OCI-LY7 (cell line): ENCODE results near the gene TP73. TPM values are rescaled to one million over a fixed set of nuclear protein-coding genes. Genes with fewer than 3 reads are reported as not detected.
A peak's percentile ranks its signal among the peaks of the same experiment; 100 is the strongest.
"Not testable (repeated sequence)": the region's sequence is repeated elsewhere in the genome, so short reads cannot be mapped to it uniquely, and the experiment has no call there.

Source experiments
- BruUV-seq: library from RNA; stranded (reverse); fragments of 400-500 nt; replicated peaks from 2 replicates; lab custom pipeline; 2021; lab: Mats Ljungman, UMichigan
- CTCF ChIA-PET: fragments of 300-600 bp; sonication (Branson Sonifier 250); formaldehyde crosslinking; loops from one replicate; lab custom pipeline; 2022; ENCODE audit warnings: antibody characterized with exemption; ENCODE audit not compliant: unreplicated experiment; lab: Charles Lee
- POLR2A ChIA-PET: fragments of 300-600 bp; sonication (Branson Sonifier 250); formaldehyde crosslinking; loops from one replicate; lab custom pipeline; 2022; ENCODE audit warnings: antibody characterized with exemption; lab: Charles Lee
- DNase-seq: peaks from one replicate; pipeline ENCODE4 v3.0.0-alpha.2; 2015; ENCODE audit warnings: low spot score
- H2AFZ ChIP-seq: fragments of 200-600 bp; sonication (generic), shearing (Covaris generic); 2 replicates; pipeline ENCODE4 v1.6.1; 2014; ENCODE audit warnings: mild to moderate bottlenecking, antibody characterized with exemption, low read length, moderate library complexity
- H3K27ac ChIP-seq: fragments of 200-600 bp; sonication (generic); 2 replicates; pipeline ENCODE4 v1.5.1; 2014; ENCODE audit warnings: mixed run types, low read depth, mild to moderate bottlenecking, moderate library complexity, low read length, inconsistent platforms; ENCODE audit not compliant: poor library complexity, severe bottlenecking
- H3K36me3 ChIP-seq: fragments of 200-600 bp; sonication (generic); 2 replicates; pipeline ENCODE4 v1.6.1; 2014; ENCODE audit warnings: mild to moderate bottlenecking, antibody characterized with exemption, low read length, moderate library complexity, mixed read lengths; ENCODE audit not compliant: insufficient read depth
- H3K4me1 ChIP-seq: fragments of 200-600 bp; sonication (generic); 2 replicates; pipeline ENCODE4 v1.5.1; 2014; ENCODE audit warnings: mild to moderate bottlenecking, low read length; ENCODE audit not compliant: insufficient read depth, poor library complexity, severe bottlenecking
- H3K4me2 ChIP-seq: fragments of 200-600 bp; sonication (generic); 2 replicates; pipeline ENCODE4 v1.6.1; 2014; ENCODE audit warnings: mild to moderate bottlenecking, low read length
- H3K4me3 ChIP-seq: fragments of 200-600 bp; sonication (generic); 2 replicates; pipeline ENCODE4 v1.5.1; 2014; ENCODE audit warnings: mild to moderate bottlenecking, low read depth, low read length; ENCODE audit not compliant: poor library complexity, severe bottlenecking
- H3K79me2 ChIP-seq: fragments of 200-600 bp; sonication (generic); 2 replicates; pipeline ENCODE4 v1.6.1; 2016; ENCODE audit warnings: low read depth, mild to moderate bottlenecking, low read length, moderate library complexity, mixed read lengths; ENCODE audit not compliant: insufficient read depth
- H3K9me2 ChIP-seq: fragments of 200-600 bp; sonication (generic); 2 replicates; pipeline ENCODE4 v1.6.1; 2016; ENCODE audit warnings: mild to moderate bottlenecking, low read length, mixed read lengths; ENCODE audit not compliant: insufficient read depth
- H3K9me3 ChIP-seq: fragments of 200-600 bp; sonication (generic); 2 replicates; pipeline ENCODE4 v1.6.1; 2014; ENCODE audit warnings: mild to moderate bottlenecking, mixed run types, low read length, mixed read lengths
- H4K20me1 ChIP-seq: fragments of 200-600 bp; sonication (generic); 2 replicates; pipeline ENCODE4 v1.6.1; 2014; ENCODE audit warnings: mild to moderate bottlenecking, antibody characterized with exemption, low read length, moderate library complexity, mixed read lengths; ENCODE audit not compliant: insufficient read depth
- CTCF ChIP-seq: fragments of 200-600 bp; sonication (generic); conservative IDR thresholded peaks from 2 replicates; pipeline ENCODE4 v1.5.1; 2014; ENCODE audit warnings: mild to moderate bottlenecking, antibody characterized with exemption, low read length, moderate library complexity, mixed read lengths
- EZH2phosphoT487 ChIP-seq: fragments of 200-600 bp; sonication (generic); IDR thresholded peaks from 2 replicates; pipeline ENCODE4 v1.6.1; 2018; ENCODE audit warnings: low read depth, borderline replicate concordance, mild to moderate bottlenecking, mixed run types, antibody characterized with exemption, low read length, moderate library complexity, mixed read lengths
- intact Hi-C: fragments of 100-400 bp; cut with micrococcal nuclease; formaldehyde crosslinking; loops from one replicate; pipeline ENCODE4 v1.10.0; 2022; ENCODE audit not compliant: unreplicated experiment
- total RNA-seq, 2 experiments: library from RNA; depleted of rRNA in 1 of 2; stranded (reverse); fragments of >200 nt in 1 of 2; shearing (Covaris generic) in 1 of 2; gene quantifications; 2 replicates each; pipeline ENCODE4 v1.2.3, GENCODE V29; 2014 to 2022

TP73 gene
- total RNA-seq, 2 experiments from 2014 or later: 0.48 TPM; not detected in 1

GRCh38 chr1:3618881-3619671 lies 33.2 kb upstream of the TP73 start:
- no peaks in the 10 kb centered on the region for H3K9me2 ChIP-seq
- H4K20me1 ChIP-seq: no peaks in the 10 kb centered on the region
- 0 out of 2 replicates have a peak overlapping the region, but pooled peaks have one; percentile 22 for H2AFZ ChIP-seq
- H3K36me3 ChIP-seq: no peaks in the 10 kb centered on the region
- no peaks in the 10 kb centered on the region for H3K9me3 ChIP-seq
- ChIA-PET CTCF (interaction anchor here (0.9 to 1.1 kb wide), 2 partner anchors 50 to 105 kb away, joined by 3 to 4 read pairs; no protein-coding TSS in a partner anchor), POLR2A (no interaction called here)
- peak; percentile 77 for DNase-seq
- TF ChIP-seq CTCF (peak; percentile 90), EZH2phosphoT487 (no peak)
- no peak overlapping the region for H3K4me3 ChIP-seq
- peaks cover 12% of the 10 kb centered on the region for H3K4me1 ChIP-seq
- no TSS peak for BruUV-seq
- peak overlapping the region; percentile 44; the same call in 1 of the 2 replicates for H3K4me2 ChIP-seq
- H3K27ac ChIP-seq: no peak overlapping the region
- intact Hi-C loops: loop anchor here (1.0 to 2.0 kb wide), 4 partner anchors 54 to 166 kb away; no protein-coding TSS in a partner anchor
- no peaks in the 10 kb centered on the region for H3K79me2 ChIP-seq

- DNase-seq: no peak
- Histone ChIP-seq H3K36me3 (no peaks in the 10 kb centered on the region), H3K79me2 (no peaks in the 10 kb centered on the region), H3K4me1 (peaks cover 15% of the 10 kb centered on the region), H2AFZ (no peak overlapping the region), H3K9me2 (no peaks in the 10 kb centered on the region), H4K20me1 (no peaks in the 10 kb centered on the region), H3K4me3 (no peak overlapping the region), H3K4me2 (no peak overlapping the region), H3K9me3 (no peaks in the 10 kb centered on the region), H3K27ac (no peak overlapping the region)
- intact Hi-C loops: no loop called here
- CTCF ChIA-PET: interaction anchor here (0.6 kb wide), 1 partner anchor 1431 kb away, joined by 3 read pairs; no protein-coding TSS in a partner anchor
- TF ChIP-seq CTCF: no peak
- POLR2A ChIA-PET: no interaction called here
- BruUV-seq: no TSS peak
These were observed 31.6 kb upstream of the TP73 start for GRCh38 chr1:3620708-3621107.

GRCh38 chr1:3621151-3621671 lies 31.1 kb upstream of the TP73 start:
- TF ChIP-seq CTCF: peak; percentile 71
- H2AFZ ChIP-seq, H3K4me3 ChIP-seq, H3K9me2 ChIP-seq, H4K20me1 ChIP-seq, BruUV-seq, H3K4me2 ChIP-seq, H3K36me3 ChIP-seq, H3K27ac ChIP-seq, H3K79me2 ChIP-seq, intact Hi-C loops, H3K9me3 ChIP-seq: not testable (repeated sequence)
- DNase-seq: peak; percentile 22
- ChIA-PET CTCF (interaction anchor here (0.6 kb wide), 1 partner anchor 1432 kb away, joined by 3 read pairs; no protein-coding TSS in a partner anchor), POLR2A (interaction anchor here (0.7 kb wide), 1 partner anchor 93 kb away, joined by 4 read pairs; no protein-coding TSS in a partner anchor)
- peaks cover 19% of the 10 kb centered on the region for H3K4me1 ChIP-seq

- intact Hi-C loops: not testable (repeated sequence)
These were observed 30.2 kb upstream of the TP73 start for GRCh38 chr1:3622102-3622501.

More at GRCh38 chr1:3622102-3622501, 30.2 kb upstream of the TP73 start:
- H3K27ac ChIP-seq, H2AFZ ChIP-seq, CTCF ChIA-PET, H3K36me3 ChIP-seq, H3K4me3 ChIP-seq, DNase-seq, H3K9me3 ChIP-seq, H3K79me2 ChIP-seq, BruUV-seq, H3K4me2 ChIP-seq, H4K20me1 ChIP-seq, H3K9me2 ChIP-seq: not testable (repeated sequence)
- POLR2A ChIA-PET: interaction anchor here (0.7 kb wide), 1 partner anchor 92 kb away, joined by 4 read pairs; no protein-coding TSS in a partner anchor
- peaks cover 19% of the 10 kb centered on the region for H3K4me1 ChIP-seq
